HL-60/S4 treated with phorbol 12-myristate 13-acetate at 8.2 ng/mL for 4 days and 3 days (cell line): ENCODE measurements around the gene RBCK1.
"Not testable (repeated sequence)": the region's sequence is repeated elsewhere in the genome, so short reads cannot be mapped to it uniquely, and the experiment has no call there.

ENCODE experiments used
- in situ Hi-C: fragments of 300-500 bp; cut with MboI; formaldehyde crosslinking; loops from 2 replicates; pipeline ENCODE4 v1.15.0; 2022; ENCODE audit warnings: low sequenced_read_pairs

Gene RBCK1

DNA sequence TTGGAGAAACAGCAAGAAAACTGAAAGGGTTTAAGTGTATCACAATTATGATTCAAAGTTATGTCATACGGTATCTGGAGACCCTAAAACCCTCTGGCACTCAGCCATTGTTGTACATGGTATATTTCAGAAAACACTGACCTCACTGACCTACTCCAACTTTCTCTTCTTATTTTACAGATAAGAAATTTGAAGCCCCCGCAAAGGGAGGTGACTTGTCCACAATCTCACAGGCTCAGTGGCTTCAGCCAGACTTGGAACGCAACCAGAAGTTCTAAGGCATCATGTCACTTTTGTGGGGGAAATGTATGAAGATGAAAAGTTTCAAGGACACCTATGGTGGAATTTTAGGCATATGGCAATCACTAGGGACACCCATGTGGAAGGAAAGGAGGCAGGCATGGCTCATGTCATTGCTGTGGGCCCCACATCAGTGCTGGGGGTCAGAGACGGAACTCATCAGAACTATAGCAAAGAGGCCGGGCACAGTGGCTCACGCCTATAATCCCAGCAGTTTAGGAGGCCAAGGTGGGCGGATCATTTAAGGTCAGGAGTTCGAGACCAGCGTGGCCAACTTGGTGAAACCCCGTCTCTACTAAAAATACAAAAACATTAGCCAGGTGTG is 32.7 kb upstream of the RBCK1 start:
- in situ Hi-C loops, result no loop called here

GRCh38 chr20:376089-376488 is 32.0 kb upstream of the RBCK1 start:
- in situ Hi-C loops, result no loop called here

DNA sequence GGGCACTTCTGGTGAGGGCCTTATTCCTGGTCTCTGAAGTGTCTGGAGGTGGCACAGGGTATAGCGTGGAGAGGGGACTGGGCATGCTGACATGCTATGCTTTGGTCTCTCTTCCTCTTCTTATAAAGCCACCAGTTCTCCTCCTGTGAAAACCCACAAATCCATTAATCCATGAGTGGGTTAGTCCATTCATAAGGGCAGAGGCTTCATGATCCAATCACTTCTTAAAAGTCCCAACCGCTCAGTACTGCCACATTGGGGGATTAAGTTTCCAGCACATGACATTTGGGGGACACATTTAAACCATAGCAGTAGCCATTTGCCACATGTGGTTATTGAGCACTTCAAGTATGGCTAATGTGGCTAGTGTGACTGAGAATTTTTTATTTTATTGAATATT is 31.3 kb upstream of the RBCK1 start:
- in situ Hi-C loops, result no loop called here

DNA sequence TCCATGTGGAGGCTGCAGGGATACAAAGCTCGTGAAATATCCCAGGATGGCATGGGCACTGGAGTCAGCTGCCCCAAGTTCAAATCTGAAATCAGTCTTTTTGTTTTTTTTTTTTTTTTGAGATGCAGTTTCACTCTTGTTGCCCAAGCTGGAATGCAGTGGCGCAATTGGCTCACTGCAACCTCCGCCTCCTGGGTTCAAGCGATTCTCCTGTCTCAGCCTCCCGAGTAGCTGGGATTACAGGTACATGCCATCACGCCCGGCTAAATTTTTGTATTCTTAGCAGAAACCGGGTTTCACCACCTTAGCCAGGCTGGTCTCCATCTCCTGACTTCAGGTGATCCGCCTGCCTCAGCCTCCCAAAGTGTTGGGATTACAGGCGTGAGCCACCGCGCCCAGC is 30.5 kb upstream of the RBCK1 start:
- in situ Hi-C loops, result not testable (repeated sequence)

- in situ Hi-C loops, result no loop called here
Observed at GRCh38 chr20:378961-379336, 29.1 kb upstream of the RBCK1 start.

DNA sequence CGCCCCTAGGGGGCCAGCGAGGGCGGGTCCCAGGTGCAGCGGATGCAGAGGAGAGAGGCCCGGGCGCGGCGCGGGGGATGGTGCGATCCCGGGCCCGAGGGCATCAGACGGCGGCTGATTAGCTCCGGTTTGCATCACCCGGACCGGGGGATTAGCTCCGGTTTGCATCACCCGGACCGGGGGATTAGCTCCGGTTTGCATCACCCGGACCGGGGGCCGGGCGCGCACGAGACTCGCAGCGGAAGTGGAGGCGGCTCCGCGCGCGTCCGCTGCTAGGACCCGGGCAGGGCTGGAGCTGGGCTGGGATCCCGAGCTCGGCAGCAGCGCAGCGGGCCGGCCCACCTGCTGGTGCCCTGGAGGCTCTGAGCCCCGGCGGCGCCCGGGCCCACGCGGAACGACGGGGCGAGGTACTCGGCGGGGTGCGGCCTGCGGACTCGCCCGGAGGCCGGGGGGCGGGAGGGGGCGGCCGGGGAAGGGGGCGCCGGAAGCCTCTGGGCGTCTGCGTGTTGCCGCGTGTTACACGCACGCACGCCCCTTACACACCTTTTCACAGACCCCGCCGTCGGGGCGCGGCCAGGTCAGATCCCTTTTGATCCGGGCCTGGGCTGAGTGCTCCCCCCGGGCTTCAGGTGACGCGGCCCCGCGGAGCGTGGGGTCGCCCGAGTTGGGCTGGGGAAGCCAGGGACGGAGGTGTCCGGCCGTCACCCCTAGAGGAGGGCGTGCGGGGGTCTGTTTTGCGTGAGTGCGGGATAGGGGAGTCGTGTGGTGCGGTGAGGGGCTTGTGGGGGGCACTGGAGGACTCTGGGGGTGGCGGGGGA is 27.1 kb upstream of the RBCK1 start:
- in situ Hi-C loops, result no loop called here

DNA sequence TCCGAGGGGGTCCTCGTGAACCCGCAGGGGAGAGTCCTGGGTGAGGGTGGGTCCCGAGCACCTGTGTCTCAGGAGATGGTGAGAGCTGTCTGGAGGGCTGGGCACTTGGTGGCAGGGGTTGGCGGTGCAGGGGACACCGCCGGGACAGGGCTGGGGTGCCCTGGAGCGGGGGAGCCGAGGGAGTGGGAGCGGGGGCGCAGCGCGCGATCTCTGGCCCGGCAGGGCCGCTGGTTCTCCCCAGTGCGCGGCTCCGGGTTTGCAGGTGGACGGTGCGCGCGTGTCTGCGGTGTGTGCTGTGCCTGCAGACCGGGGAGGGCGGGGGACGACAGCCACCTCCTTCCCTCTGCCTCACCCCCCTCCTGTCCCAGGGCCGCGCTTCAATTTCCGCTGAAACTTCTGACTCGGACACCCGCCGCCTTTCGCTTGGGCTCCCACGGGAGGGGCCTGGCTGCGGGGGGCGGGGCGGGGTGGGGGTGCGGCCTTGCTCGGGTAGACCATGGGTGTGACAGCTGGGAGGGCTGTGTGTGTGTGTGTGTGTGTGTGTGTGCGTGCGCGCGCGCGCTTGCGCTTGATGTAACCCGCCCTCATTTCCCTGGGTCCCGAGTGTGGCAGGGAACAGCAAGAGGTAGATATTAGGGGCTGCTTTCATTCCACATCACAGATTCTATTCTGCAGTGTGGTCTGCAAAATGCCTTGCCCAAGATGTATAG is 26.4 kb upstream of the RBCK1 start:
- in situ Hi-C loops, result no loop called here

GRCh38 chr20:382291-383115 is 25.6 kb upstream of the RBCK1 start:
- in situ Hi-C loops, result no loop called here

DNA sequence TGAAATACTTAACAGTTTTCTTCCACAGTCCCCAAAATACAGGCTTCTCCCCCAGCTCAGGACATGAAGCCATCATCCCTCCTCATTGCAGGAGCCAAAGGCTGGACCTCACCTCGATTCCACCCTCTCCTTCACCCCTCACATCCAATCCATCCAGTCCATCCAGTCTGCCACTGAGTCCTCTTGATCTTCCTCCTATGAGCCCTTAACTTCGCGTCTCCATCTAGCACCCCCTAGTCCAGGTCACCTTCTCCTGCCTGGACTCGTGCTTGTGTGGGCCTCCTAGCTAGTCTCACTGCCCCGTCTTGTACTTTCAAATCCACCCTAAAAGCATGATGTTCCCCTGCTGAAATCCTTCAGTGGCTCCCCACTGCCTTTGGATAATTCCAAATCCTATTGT is 24.2 kb upstream of the RBCK1 start:
- in situ Hi-C loops, result no loop called here

DNA sequence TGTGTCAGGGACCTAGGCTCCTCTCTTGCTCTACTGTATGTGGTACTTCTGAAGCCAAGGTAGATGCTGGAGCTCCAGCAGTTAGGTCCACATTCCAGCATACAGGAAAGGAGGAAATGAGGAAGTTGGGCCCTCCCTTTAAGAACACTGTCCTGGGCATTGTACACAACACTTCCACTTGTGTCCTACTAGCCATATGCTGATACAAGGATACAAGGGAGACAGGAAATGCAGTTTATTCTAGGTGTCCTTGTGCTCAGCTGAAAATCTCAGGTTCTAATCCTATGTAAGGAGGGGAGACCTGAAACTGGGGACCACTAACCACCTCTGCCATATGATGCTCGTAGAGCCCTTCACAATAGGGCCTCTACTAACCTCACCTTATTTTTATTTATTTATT is 23.4 kb upstream of the RBCK1 start:
- in situ Hi-C loops, result no loop called here

- in situ Hi-C loops, result no loop called here
Observed at GRCh38 chr20:385448-385847, 22.7 kb upstream of the RBCK1 start.

GRCh38 chr20:386634-387033 is 21.5 kb upstream of the RBCK1 start:
- in situ Hi-C loops, result not testable (repeated sequence)

DNA sequence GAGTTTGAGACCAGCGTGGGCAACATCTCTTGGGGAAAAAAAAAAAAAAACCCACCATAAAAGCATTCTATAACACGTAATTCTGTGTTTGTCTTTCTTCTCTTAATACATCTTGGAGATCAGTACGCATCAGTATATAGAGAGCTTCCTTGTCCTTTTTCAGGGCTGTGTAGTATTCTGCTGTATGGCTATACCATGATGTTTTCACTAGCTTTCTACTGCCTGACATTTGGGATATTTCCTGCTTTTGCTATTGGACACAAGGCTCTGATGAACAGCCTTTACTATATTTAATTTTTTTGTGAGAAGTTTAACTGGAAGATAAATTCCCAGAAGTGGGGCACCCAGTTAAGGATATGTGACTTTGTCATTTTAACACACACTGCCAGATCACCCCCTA is 20.6 kb upstream of the RBCK1 start:
- in situ Hi-C loops, result no loop called here

GRCh38 chr20:388034-388994 is 19.8 kb upstream of the RBCK1 start:
- in situ Hi-C loops, result no loop called here

- in situ Hi-C loops, result no loop called here
Observed at GRCh38 chr20:389220-389619, 18.9 kb upstream of the RBCK1 start.

GRCh38 chr20:391041-391711 is 16.9 kb upstream of the RBCK1 start:
- in situ Hi-C loops, result no loop called here

GRCh38 chr20:393296-393695 is 14.8 kb upstream of the RBCK1 start:
- in situ Hi-C loops, result not testable (repeated sequence)

GRCh38 chr20:396252-396618 is 11.9 kb upstream of the RBCK1 start:
- in situ Hi-C loops, result no loop called here

GRCh38 chr20:396619-397431 is 11.3 kb upstream of the RBCK1 start:
- in situ Hi-C loops, result no loop called here
